T1000 (cell line): ENCODE data around the gene CLTB.

Source experiments
- DNase-seq: peaks from one replicate; lab custom pipeline; 2025; ENCODE audit warnings: mixed read lengths; lab: John Stamatoyannopoulos, UW

The CLTB gene

GRCh38 chr5:176401281-176402205, 14.8 kb downstream of the CLTB start:
- no peak for DNase-seq

DNA sequence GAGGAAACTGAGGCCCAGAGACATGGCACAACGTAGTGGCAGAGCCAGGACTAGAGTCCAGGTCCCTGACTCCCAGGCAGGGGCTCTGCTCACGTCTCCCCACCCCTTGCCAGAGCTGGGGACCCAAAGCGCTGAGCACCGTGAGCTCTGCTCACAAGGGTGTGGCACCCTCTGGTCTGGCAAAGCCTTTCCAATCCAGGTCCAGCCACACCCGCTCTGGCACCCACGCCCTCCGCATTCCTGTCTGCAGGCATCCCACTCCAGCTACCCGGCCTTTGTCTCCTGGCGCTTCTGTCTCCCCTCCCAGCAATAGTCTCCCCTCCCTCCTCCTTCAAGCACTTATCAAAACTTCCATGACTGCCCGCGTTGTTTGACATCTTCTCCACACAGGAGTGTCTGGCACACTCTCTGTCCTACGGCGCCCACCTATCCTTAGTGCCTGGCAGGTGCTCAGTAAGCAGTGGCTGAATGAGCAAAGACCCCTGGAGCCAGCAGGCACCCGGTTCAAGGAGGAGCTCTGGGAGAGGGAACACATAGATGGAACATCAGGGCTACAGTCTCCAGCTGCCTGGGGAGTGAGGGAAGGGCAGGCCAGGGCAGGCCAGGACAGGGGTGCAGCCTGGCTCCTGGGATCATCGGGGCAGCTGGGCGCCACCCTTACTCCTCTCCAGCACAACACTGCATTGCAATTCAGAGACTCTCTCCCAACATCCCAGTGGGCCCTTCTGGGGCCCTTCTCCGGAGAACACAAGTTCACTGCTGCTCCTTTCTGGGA, 15.8 kb downstream of the CLTB start:
- DNase-seq, result no peak

- no peak for DNase-seq
These were observed 18.5 kb downstream of the CLTB start for GRCh38 chr5:176397736-176398420.

- DNase-seq, result no peak
These were observed 20.0 kb downstream of the CLTB start for GRCh38 chr5:176396330-176396729.

DNA sequence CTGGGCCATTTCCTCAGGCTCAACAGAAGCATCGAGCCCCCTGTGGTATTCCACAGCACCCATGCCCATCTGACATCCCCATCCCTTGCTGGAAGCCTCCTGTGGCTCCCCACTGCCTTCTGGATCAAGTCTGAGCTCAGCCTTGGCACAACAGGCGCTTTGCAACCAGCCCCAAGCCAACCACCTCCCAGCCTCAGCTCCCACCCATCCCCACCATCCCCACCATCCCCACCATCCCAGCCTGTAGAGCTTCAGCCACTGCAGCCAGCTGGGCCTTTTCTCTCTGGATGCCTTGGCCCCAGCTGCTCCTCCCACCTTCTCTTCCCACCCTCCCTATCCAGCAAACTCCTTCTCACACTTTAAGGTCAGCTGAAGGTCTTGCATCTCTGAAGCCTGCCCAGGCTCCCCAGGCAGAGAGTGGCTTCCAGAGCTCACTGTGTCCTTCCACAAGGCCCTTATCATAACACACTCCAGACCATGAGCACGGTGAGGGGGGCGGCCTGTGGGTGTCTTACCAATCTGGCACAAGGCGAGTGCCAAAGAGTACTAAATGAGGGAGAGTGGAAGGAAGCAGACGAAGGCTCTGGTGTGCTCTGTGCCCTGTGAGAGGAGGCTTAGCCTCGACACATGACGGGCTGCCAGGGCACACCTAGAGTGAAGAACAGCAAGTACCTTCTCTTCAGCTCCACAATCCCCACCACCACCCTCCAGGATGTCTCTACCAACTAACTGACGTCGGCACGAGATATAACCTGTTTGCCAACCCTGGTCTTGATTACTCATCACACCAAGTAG, 21.3 kb downstream of the CLTB start:
- DNase-seq, result no peak

DNA sequence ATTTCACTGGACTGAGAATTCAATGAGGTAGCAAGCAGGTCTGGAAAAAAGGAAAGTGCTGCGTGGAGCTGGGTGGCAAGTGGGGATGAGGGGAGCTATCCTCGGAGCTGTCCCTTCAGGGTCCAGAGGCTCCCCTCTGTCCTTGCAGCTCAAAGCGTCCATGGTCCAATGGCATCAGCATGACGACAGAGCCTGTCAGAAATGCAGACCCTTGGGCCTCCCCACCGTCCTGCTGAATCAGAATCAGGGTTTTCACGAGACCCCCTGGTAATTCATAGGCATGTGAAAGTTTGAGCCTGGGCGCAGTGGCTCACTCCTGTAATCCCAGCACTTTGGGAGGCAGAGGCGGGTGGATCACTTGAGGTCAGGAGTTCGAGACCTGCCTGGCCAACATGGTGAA, 22.2 kb downstream of the CLTB start:
- no peak for DNase-seq

- no peak for DNase-seq
These were observed 23.8 kb downstream of the CLTB start for GRCh38 chr5:176392526-176392925.

DNA sequence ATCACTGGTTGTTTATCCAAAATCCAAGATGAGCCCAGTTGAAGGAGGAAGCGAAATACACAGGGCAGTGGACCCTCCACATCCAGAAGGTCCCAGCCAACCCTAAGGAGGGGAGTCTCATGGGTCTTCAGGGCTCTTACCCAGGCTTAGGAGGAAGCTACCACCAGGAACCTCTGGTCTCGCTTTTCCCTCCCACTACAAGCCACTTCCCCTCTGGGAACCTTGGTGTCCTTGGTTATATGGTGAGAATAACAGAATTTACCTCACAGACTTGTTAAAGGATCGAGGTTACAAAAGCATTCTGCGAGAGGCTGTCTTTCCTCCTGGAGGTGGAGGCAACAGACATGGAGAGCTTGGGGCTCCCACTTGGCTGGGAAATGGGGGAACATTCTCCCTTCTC, 24.3 kb downstream of the CLTB start:
- no peak for DNase-seq

- DNase-seq, result no peak
These were observed 24.9 kb downstream of the CLTB start for GRCh38 chr5:176391479-176391878.

DNA sequence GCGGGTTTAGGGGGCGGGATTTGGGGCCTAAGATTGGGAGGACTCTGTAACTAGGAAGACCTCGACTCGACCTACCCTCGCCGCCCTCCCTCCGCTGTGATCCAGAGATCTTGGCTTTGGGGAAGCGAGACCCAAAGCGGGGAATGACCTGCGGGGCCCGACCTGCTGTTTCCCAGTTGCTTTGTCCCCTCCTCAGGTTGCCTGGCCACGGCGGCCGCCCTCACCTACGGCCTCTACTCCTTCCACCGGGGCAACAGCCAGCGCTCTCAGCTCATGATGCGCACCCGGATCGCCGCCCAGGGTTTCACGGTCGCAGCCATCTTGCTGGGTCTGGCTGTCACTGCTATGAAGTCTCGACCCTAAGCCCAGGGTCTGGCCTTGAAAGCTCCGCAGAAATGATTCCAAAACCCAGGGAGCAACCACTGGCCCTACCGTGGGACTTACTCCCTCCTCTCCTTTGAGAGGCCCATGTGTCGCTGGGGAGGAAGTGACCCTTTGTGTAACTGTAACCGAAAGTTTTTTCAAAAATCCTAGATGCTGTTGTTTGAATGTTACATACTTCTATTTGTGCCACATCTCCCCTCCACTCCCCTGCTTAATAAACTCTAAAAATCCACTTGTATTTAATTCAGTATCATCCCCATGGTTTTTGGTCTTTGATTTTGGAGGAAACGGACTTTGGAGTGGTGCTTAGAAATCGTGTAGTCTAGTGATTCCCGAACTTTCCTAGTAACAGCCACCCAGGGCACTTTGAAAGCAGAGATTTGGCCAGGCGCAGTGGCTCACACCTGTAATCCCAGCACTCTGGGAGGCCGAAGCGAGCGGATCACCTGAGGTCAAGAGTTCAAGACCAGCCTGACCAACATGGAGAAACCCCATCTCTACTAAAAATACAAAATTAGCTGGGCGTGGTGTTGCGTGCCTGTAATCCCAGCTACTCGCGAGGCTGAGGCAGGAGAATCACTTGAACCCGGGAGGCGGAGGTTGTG, 26.9 kb downstream of the CLTB start:
- peak; percentile 67 for DNase-seq

- peak; percentile 90 for DNase-seq
These were observed 27.8 kb downstream of the CLTB start, which contains the start of the genes HIGD2A and NOP16 for GRCh38 chr5:176388444-176389134. TSS of gene HIGD2A (plus strand) at chr5:176388751. CDS start at chr5:176388820, 69 bp downstream. TSS of gene NOP16 (minus strand) at chr5:176388598. CDS start at chr5:176388539, 59 bp downstream.

DNA sequence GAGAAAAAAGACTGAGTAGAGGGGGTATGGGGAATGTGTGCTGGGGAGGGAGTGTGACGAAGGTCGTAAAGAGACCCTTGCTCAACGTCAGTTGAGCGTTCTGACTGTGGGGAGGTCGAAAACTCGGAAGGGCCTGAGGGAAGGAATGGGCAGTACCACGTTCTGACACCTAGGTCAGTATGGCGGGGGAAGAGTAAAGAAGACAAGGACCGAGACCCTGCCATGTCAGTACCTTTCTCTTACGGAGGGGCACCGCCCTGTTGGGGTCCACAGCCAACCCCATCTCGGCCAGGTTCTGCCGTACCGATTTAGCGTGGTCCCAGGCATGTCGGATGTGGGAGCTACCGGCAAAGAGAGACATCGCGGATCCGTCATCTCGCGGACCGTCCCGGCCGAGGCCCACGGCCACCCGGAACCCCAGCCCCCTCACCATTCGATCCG, 28.3 kb downstream of the CLTB start:
- no peak for DNase-seq

GRCh38 chr5:176387384-176387925, 28.9 kb downstream of the CLTB start:
- DNase-seq, result no peak

GRCh38 chr5:176386491-176386890, 29.8 kb downstream of the CLTB start:
- no peak for DNase-seq

DNA sequence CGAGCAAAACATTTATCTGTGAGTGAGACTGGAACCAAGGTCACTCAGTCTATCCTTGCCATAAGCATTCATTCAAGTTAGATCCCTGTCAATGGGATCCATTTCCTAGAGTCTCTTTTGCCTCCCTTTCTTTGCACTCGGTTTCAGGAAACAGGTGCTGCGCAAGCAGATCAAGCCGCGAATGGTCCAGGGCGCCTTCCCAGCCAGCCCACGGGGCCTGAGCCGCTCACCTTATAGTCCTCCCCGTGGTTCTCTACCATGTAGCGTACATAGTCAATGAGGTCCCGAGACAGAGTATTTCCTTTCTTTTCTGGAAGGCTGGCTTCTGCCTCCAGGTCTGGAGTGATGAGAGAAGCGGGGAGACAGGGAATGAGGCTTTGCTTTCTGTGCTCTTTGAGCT, 31.3 kb downstream of the CLTB start:
- no peak for DNase-seq

DNA sequence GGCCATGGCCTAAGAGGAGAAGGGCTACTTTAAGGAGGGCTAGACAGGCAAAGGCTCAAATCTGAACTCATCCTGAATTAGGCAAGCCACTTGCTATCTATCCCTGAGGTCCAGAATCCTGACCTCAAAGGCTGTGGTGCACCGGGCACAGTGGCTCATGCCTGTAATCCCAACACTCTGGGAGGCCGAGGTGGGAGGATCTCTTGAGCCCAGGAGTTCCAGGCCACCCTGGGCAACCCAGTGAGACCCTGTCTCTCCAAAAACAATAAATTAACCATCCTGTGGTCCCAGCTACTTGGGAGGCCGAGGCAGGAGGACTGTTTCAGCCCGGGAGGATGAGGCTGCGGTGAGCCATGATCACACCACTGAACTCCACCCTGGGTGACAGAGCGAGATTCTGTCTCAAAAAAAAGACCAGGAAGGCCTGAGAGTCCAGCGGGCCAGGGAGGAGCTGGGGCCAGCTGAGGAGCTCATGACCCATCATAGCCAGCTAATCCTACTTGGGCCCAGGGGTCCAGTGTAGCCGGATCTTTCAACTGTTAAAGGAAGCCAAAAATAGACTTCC, 31.9 kb downstream of the CLTB start:
- no peak for DNase-seq

- no peak for DNase-seq
These were observed 32.4 kb downstream of the CLTB start for GRCh38 chr5:176383961-176384360.

- DNase-seq, result no peak
These were observed 33.0 kb downstream of the CLTB start for GRCh38 chr5:176383248-176383905.
